NCI-H748 treated with DMSO at 0.1 percent for 48 hours (cell line): Measurements from ENCODE around the gene PRR14.

Experiments
- DNase-seq: peaks from one replicate; lab custom pipeline; 2025; lab: John Stamatoyannopoulos, UW

The PRR14 gene

DNA sequence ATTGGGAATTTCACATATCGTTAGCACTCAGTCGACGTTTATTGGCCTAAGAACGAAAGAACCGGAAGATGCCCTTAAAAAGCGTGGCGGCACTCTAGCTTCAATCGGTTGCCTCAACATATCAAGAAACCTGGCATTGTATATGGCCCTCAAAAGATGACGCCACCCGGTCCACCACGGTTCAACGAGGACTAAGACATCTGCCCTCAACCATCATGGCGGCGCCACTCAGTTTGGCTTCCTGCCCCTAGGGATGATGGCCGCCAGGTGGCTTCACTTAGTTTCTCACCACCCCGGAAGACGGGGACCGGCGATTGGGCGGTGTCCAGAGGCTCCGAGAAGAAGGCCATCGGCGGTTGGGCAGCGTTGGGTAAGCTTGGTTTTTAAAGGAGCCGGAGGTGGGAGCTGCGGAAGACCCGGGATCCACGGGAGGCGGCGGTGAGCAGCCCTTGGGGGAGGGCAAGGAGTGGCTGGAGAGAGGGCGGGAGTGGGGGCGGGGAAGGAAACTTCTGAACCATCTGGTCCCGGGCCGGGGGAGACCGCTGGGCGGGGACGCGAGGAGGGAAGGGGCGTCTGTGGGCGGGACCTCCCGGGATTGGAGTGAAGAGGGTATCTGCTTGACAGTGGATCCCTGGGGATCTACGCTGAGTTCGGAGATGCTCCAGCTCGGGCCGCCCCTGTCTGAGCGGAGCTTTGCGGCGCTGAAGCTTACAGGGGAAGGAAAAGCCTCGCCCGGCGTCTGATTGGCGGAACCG, at the start of gene PRR14:
PRR14 (plus strand) TSS at position 592 of the 755 bp plus-strand sequence. CDS start 686 bp downstream, outside the sequence.
- peak; percentile 93 for DNase-seq

GRCh38 chr16:30601966-30602365, 48.8 kb upstream of the PRR14 start:
- DNase-seq, result no peak

GRCh38 chr16:30602616-30603277, 48.0 kb upstream of the PRR14 start:
- no peak for DNase-seq

GRCh38 chr16:30603945-30604315, 46.8 kb upstream of the PRR14 start:
- no peak for DNase-seq

GRCh38 chr16:30604316-30604947, 46.3 kb upstream of the PRR14 start:
- no peak for DNase-seq

GRCh38 chr16:30605158-30605557, 45.6 kb upstream of the PRR14 start:
- DNase-seq, result no peak

GRCh38 chr16:30606004-30606403, 44.8 kb upstream of the PRR14 start:
- no peak for DNase-seq

DNA sequence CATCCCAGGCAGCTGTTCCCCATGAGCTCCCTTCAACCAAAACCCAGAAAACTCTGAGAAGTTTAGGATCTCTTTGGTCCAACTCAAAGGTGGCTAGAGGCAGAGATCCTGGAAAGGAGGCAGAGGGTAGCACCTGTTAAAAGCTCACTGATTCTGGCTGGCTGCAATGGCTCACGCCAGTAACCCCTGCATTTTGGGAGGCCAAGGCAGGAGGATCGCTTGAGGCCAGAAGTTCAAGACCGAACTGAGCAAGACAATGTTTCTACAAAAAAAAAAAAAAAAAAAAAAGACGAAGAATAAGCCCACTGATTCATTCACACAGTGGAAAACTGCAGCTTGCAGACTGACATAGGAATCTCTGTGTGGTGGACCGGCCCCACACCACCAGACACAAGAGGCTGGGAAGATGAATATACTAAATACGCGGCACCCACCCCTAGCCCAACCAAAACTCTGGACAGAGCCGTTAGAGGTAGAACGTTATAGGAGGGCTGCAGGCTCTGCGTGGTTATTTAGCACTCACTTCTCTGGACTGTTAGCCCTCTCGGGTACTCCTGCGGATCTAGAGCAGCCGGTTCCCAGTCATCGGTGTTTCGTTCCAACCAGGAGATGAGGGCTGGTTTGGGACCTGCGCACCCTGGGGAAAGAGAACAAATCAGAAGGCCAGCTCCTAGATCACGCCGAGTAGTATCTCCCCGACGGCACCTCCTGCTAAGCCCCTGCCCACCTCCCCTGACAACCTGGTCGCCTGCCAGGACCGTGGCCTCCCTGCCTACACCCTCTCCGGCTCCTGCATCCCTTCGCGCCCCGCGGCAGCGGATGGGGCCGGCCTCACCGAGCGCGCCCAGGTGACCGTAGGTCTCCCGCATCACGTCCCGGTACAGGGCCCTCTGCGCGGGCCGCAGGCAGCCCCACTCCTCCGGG, 41.5 kb upstream of the PRR14 start:
- no peak for DNase-seq

DNA sequence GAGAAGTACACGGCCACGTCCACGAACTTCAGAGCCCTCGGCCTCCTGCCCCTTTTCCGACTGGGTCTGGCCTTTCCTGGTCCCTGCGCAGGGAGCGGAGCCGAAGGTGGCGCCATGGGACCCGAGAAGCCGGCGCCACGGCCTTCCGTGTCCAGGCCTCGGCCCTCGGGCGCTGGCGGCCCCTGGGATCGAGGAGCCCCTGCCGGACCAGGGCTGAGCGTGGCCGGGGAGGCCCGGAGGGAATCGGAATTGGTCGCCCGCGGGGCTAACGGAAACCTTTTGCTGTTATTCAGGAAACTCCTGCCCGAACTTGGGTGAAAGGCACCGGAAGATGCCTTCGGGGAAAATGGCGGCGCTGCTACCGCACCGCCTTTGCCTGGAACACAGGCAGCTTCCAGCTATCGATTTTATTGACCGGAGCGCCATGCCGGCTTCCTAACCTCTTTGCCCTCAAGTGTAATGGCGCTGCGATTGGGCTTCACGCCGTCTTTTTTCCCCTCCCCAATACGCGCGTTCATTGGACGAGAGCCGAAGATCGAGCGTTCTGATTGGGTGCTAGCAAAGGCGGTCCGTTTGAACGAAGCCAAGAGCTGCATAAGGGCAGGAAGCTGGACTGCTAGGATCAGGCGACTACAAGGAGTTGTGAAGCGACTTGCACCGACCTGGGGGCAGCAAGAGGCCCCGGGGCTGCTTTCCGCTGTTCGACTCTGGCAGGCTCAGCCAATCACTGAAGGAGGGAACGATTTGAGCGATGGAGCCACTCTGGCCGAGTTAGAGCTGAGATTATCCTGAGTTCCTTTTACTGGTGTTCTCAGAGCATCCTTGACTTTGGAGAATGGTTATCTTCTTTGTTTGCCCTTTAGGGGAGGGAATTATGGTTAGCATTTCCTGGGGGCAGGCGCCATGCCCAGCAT, 40.6 kb upstream of the PRR14 start, which contains the start of gene ZNF689:
ZNF689 (minus strand) TSS at position 464 of the 914 bp plus-strand sequence; CDS start at position 116, 348 bp downstream.
- peak; percentile 83 for DNase-seq

- DNase-seq, result no peak
Measured at GRCh38 chr16:30615358-30616091, 35.2 kb upstream of the PRR14 start.

DNA sequence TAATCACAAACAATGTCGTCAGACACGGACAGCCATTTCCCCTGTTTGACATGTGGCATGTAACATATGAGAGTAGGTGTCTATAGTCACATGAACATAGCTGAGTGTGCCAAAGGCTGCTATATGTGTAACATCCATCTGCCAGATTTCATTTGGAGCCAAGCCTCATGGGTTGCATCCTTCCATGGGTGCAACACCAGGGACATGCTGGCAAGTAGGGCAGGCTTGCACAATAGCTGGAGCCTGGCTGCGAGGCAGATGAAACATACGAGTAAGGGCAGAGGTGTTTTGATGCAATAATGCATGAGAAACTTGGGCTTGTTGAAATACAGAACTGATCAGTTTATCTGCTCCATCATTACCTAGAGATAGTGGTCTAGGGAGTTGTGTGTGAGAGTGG, 31.6 kb upstream of the PRR14 start:
- no peak for DNase-seq

DNA sequence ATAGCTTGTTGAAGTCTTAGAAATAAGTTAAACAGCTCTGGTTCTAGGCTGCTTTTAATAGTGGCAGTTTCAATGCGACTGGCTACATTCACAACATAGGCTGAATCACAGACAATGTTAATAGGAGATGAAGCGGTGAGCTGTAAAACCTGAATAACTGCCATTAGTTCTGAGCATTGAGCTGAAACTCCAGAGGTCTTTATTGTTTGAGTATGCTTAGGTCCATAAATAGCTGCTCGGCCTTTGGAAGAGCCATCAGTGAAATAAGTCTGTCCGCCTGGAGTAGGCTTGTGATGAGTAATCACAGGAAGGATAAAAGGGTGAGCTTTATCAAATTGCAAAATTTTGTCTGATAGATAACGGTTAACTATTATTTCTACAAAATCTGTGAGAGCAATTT, 31.1 kb upstream of the PRR14 start:
- DNase-seq, result no peak

DNA sequence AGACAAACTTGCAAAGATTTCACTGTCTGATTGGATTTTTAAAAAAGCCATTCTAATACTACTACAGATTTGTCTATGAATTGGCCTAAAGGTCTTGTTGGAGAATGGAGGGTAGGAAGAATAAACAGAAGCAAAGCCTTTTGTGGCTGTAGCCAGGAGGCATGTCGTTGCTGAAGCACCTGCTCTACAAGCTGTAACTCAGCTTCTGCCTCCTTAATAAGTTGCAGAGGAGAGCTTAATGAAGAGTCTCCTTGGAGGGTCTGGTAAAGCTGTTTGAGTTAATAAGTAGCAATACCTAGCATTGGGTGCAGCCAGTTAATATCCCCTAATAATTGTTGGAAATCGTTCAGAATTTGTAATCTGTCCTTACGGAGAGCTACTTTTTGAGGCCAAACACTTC, 30.6 kb upstream of the PRR14 start:
- DNase-seq, result no peak

GRCh38 chr16:30621765-30622164, 29.0 kb upstream of the PRR14 start:
- DNase-seq, result no peak

DNA sequence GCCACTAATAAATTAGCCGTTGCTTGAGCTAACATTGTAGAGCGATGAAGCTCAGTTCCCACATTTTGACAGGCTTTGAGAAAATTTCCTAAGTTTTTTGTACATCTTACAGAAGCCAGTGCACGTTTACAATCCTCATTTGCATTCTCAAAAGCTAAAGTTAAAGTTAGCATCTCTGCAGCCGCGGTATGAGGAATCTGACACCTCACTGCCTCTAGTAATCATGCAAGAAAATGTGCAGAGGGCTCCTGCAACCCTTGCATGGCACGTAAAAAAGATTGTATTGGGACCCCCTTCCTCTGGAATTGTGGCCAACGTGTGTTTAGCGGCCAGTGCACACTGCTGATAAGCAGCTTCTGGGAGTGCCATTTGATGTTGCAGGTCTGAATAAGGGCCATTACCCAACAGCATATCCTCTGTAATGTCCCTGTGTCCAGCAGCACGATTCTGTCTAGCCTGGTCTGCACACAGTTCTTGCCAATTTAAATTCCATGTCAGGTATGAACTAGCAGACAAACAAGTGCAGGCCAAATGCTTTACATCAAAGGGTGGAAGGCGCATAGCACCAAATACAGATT, 28.2 kb upstream of the PRR14 start:
- DNase-seq, result no peak

GRCh38 chr16:30623536-30624283, 27.1 kb upstream of the PRR14 start:
- DNase-seq, result no peak

- no peak for DNase-seq
Measured at GRCh38 chr16:30626236-30626635, 24.5 kb upstream of the PRR14 start.

- peak; percentile 46 for DNase-seq
Measured at GRCh38 chr16:30628628-30629540, 21.9 kb upstream of the PRR14 start.
